GM18507 (cell line): ENCODE measurements around the gene LIN7B.

Experiments used
- DNase-seq: peaks from one replicate; pipeline ENCODE4 v3.0.0; 2011; ENCODE audit warnings: low read depth; ENCODE audit not compliant: insufficient read length; ENCODE audit errors: extremely low spot score
- FAIRE-seq: peaks from 2 replicates; lab custom pipeline; 2011; peaks lifted over from hg19 to GRCh38; lab: Jason Lieb, UNC

Gene LIN7B

DNA sequence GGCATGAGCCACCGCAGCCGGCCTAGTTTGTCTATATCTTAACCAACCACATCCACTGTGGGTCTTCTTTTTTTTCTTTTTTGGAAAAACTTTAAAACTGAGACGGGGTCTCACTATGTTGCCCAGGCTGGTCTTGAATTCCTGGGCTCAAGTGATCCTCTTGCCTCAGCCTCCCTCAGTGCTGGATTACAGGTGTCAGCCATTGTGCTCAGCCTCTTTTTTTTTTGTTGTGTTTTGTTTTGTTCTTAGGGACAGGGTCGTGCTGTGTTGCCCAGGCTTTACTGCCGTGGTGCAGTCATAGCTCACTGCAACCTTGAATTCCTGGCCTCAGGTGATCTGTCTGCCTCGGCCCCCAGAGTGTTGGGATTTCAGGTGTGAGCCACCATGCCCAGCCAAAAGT is 21.5 kb upstream of the LIN7B start:
- FAIRE-seq (no peak), DNase-seq (no peak)

DNA sequence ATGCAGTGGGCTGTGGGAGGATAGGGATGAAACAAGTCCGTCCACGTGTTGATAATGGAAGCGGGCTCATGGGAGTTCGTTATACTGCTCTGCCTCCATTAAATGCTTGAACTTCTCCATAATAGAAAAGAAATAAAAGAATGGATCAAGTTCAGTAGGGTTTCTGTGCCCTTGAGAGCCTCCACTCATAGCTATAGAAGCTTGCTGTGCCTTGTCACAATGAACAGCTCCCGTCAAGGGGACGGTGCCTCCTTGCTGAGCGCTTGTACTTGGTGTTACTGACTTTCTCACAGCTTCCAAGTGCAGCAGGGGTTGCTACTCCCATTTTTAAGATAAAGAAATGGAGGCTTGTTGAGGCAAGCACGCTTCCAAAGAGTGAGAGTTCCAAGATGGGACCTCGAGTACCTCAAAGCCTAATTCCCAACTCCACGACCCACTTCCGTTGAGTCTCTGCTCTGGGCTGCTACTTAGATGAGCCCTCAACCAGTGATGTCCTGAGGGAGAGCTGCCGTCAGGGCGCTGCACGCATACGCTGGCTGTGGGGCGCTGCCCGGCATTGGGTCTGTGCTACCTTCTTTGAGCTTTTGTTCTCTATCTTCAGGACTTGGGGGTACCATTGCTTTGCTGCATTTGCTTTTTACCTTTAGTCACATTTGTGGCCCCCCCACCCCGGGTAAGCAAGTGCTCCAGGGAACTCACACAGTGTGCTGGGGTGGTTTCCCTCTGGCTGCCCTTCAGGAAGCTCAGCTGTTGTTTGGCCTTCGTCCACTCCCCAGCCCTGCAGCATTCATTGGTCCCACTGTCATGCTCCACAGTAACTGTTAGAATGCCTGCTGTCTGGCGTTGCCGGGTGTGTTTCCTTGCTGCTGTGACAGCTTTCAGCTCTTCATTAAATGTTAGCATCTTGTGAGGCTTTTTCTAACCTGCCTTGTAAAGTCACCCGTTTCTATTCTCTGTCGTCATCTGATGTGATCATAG is 19.4 kb upstream of the LIN7B start:
- FAIRE-seq (no peak), DNase-seq (no peak)

DNA sequence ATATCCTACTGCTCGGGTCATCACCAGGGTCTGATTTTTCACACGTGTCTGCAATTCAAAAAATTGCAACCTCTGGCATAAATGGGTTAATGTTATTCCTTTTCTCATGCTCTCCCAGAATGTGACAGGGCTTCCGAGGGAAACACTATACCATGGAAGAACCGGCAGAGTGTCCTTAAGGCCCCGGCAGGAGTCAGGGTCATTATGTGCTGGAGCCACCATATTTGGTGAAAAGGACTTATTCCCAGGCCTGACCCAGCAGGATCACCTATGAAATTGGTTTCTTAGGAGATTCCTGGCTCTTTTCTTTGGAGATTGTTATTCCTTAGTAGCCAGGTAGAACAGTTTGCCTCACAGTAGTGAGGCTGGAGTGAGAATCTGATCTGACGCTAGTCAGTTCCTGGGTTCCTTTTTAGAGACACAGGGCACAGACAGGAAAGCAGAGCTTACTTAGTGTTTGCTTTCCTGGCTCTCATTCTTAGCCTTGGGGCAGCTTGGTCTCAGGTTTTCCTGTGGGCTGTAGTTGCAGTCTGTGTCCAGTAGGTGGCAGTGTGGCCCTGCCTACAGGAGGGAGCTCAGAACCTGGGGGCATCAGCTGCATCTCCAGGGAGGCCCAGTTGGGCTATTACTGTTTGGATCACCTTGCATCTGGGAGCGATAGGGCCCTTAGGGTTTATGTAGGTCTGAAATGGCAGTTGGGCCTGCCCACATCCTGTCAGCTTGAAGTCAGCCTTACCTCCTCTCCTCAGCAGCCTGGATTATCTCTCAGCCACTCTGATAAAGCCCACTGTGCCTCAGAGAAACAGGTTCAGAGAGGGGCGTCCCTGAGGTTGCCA is 16.5 kb upstream of the LIN7B start:
- DNase-seq, result peak; percentile 59
- FAIRE-seq, result peak; percentile 83

DNA sequence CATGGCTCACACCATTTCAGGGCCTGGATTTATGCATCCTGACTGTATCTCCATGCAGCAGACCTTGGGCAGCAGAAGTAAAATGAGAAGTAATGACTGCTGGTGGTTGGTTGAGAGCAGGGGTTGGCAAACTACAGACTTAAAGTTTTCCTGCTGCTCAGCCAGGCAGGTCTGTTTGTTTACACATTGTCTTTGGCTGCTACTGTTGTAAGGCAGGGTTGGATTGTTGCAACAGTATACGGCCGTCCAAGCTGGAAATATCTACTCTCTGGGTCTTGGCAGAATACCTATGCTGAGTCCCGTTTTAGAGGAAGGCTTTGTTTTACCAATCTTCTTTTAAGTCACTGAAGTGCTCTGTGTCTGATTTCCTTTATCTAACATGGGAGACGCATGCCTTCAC is 15.4 kb upstream of the LIN7B start:
- FAIRE-seq (no peak), DNase-seq (no peak)

DNA sequence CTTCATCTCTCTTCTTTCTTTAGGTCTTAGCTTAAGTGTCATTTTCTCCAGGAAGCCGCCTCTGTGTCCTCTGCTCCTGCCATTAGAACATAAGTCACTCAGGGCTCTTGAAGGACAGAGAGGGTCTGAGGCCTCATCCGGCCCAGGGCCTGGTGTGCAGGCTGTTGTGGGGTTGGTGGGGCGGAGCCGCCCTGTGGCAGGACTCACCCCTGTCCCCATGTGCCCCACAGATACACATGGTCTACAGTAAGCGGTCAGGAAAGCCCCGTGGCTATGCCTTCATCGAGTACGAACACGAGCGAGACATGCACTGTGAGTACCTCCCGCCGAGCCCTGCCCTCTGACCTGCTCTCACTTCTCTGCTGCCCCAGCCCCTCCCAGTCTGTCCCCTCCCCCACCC is 13.0 kb upstream of the LIN7B start:
- DNase-seq (no peak), FAIRE-seq (no peak)

DNA sequence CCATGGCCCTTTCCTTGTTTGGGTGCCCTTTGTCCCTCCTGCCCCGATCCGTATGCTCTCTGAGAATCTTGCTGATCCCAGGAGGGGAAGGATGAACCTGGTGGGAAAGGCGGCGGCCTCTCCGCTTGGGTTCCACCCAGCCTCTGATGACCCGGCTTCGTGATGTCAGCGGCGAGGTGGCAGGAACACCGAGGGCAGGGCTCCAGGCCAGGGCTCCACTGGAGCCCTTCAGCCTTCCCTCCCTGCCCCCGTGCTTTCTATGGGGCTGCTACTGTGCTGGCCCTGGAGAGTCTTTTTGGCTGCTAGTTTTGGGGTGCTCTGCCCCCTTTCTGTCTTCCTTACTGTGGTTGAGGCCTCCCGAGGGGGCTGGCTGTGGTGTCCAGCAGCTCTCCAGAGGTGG is 11.9 kb upstream of the LIN7B start:
- FAIRE-seq, result no peak
- DNase-seq, result no peak

DNA sequence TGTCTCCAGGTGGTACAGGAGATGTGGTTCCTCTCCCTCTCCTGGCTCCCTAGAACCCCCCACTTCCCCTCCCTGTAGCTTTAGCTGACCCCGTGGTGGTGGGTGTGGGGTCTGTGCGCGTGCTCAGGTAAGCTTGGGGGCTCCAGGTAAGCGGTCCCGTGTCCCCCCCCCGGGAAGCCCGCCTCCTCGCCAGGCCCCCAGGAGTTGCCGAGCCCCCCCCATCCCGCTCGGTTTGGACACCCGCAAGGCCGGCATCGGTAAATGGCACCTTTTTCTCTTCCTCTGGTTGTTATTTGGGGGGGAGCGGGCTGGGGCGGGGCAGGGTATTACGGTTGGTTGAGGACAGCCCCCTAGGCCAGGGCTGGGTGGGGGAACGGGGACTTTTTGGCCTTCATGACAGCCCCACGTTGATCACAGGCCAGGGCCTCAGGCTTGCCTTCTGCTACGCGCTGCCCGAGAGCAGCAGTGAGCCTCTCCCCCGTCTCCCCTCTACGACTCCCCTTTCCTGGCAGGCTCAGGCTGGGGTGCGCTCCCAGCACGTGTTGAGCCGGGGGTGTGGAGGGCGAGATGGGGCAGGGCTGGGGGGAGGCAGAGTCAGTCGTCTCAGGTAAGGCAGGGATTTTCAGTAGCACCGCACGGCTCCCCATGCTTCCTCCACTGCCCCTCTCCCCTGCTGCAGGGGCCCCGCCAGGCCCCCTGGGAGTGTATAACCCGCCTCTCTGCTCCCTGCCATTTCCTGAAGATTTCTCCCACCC is 10.7 kb upstream of the LIN7B start:
- DNase-seq, result no peak
- FAIRE-seq, result no peak

DNA sequence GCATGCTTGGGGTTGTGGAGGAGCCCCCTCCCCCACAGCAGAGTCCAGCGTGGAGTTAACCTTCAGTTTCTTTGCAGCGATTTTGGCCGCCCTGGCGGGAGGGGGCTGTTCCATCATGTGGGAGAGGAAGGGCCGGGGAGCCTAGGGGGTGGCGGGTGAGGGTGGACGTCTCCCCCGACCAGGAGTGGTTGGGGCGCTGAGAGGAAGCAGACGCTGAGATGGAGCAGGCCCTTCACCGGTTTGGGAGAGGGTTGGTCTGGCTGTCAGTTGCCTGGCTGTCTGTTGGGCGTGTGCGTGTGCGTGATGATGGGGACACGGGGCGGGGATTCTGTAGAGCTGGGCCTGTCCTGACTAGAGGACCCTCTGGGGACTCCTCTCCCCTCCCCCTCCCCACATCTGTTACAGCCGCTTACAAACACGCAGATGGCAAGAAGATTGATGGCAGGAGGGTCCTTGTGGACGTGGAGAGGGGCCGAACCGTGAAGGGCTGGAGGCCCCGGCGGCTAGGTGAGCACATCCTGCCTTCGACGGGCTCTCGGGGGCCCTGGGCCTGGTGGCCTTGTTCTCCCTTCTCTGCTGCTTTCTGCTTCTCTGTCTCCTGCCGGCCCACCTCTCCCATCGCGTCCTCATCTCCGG is 9.8 kb upstream of the LIN7B start:
- no peak for FAIRE-seq
- no peak for DNase-seq

DNA sequence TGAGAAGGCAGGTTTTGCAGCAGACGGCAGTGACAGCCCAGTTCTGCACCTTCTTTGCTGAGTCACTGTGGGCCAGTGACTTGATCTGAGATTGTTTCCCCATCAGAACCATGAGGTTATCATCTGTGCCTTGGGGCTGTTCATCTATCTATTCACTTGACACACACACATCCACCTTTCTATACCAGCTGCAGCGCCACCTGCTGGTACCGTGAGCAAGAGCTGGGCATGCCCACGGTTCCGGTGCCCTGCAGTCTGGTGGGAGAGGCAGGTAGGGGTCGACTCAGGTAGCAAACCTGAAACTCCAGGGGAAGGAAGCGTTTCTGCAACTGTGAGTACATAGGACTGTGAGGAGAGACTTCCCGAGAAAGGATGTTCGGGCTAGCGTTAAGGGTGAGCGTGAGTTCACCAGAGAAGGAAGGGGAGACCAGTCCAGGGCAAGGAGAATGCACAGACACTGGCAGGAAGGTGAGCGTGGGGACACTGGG is 7.5 kb upstream of the LIN7B start:
- DNase-seq (no peak), FAIRE-seq (peak; percentile 67)

DNA sequence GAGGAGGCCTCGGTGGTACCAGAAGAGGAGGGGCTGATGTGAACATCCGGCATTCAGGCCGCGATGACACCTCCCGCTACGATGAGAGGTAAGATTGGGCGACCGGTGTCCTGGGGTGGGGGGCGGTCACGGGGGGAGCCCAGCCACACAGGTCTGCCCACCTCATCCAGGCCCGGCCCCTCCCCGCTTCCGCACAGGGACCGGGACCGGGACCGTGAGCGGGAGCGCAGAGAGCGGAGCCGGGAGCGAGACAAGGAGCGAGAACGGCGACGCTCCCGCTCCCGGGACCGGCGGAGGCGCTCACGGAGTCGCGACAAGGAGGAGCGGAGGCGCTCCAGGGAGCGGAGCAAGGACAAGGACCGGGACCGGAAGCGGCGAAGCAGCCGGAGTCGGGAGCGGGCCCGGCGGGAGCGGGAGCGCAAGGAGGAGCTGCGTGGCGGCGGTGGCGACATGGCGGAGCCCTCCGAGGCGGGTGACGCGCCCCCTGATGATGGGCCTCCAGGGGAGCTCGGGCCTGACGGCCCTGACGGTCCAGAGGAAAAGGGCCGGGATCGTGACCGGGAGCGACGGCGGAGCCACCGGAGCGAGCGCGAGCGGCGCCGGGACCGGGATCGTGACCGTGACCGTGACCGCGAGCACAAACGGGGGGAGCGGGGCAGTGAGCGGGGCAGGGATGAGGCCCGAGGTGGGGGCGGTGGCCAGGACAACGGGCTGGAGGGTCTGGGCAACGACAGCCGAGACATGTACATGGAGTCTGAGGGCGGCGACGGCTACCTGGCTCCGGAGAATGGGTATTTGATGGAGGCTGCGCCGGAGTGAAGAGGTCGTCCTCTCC is 6.3 kb upstream of the LIN7B start:
- FAIRE-seq (no peak), DNase-seq (no peak)

DNA sequence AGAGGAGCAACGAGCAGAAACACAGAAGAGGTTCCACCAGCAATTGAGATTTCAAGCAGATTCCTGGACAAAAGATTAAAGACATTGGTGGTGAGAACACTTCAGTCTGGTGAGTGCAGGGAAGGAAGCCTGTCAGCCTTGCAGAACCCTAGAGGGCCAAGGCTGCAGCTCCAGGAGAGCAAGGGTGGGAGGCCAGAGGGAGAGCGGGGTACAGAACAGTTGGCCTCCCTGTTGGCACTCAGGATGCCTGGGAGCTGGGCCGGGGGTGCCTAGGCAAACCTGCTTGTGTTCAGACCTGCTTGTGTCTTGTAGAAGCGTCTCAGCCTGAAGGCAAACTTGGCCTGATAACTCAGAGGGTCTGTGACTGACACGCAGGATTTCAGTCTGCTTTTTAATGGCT is 5.1 kb upstream of the LIN7B start:
- no peak for DNase-seq
- no peak for FAIRE-seq

DNA sequence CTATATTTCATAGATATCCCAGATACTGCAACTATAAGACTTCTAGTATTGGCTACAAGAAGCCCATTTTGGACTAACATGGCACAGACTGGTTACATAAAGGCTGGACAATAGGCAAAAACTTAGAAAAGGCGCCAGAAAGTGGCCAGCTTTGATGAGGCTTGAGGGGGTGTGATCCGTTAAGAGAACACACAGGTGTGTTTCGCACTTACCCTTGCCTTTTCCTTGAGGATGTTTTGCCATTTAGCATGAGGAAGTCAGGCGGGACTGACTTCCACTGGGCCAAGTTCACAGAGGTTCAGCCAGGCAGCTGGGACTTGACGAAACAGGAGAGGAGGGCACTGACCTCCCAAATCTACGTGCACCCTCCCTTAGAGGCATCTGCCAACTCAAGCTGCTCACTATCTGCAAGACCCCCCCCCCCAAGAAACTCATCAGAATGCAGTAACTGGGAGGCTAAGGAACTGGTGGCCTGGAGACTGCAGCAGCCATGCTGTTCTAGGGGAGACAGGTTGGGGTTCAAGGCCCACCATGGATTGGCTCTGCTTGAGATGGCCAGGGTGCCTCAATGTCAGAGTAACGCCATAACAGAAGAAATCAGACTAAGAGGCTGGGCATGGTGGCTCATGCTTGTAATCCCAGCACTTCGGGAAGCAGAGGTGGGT is 4.5 kb upstream of the LIN7B start:
- FAIRE-seq (no peak), DNase-seq (no peak)

DNA sequence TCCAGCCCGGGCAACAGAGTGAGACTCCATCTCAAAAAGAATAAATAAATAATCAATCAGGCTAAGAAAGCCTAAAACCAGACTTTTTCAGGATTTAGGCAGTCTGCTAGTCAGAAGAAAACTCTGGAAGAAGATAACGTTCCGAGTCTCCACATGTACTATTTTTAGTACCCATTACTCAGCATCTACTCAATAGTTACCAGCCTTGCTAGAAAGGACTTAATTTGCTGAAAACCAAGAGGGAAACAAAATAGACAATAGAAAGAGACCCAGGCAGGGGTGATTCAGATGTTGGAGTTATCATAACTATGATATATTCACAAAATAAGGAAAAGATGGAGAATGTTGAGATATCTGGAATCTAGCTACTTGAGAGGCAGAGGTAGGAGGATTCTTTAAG is 3.6 kb upstream of the LIN7B start:
- DNase-seq (no peak), FAIRE-seq (no peak)

DNA sequence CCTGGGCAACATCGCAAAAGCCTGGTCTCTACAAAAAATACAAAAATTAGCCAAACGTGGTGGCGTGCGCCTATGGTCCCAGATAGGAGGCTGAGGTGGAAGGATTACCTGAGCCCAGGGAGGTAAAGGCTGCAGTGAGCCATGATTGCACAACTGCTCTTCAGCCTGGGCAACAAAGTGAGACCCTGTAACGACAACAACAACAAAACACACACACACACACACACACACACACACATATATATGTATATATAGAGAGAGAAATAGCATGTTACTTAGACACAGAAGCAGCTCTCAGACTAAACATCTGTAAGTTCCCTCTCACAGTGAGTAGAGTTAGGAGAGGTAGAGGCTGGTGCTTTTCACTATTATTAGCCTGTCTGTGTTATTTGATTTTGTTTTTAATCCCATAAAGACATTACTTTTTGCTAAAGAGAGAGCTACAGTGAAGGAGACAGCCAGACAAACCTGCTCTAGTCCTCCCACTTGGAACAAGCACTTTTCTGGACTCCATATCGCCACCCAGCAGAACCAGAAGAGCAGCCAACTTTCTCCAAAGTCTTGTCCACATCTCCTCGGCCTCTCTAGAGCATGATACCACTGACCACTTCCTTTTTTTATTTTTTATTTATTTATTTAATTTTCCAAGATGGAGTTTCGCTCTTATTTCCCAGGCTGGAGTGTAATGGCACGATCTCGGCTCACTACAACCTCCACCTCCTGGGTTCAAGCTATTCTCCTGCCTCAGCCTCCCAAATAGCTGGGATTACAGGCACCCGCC is 2.8 kb upstream of the LIN7B start:
- DNase-seq, result no peak
- FAIRE-seq, result no peak

DNA sequence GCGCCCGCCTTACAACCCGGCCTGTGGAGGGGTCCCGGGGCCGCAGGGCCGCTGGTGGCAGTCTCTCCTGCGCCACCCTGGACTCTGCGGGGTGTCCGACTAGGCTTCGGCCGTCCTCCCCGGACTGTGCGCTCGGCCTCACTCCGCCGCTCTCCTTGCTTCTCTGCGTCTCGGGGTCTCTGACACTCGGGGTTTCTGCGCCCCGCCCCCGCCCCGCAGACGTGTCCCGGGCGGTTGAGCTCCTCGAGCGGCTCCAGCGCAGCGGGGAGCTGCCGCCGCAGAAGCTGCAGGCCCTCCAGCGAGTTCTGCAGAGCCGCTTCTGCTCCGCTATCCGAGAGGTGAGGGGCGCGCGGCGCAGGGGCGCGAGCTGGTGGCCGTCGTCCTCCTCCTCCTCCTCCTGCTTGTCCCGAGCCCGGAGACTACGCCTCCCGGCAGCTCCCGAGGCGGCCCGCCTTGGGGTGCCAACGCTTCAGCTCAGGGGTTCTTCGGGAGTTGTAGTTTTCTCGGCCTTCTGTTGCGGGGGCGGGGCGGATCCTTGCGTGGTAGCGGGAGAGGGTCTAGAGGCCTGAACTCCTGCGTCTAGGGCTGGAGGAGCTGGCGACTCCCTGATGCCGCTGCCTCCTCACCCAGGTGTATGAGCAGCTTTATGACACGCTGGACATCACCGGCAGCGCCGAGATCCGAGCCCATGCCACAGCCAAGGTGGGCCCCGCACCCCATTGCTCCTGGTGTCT is 627 bp downstream of the LIN7B start:
- FAIRE-seq, result no peak
- no peak for DNase-seq

DNA sequence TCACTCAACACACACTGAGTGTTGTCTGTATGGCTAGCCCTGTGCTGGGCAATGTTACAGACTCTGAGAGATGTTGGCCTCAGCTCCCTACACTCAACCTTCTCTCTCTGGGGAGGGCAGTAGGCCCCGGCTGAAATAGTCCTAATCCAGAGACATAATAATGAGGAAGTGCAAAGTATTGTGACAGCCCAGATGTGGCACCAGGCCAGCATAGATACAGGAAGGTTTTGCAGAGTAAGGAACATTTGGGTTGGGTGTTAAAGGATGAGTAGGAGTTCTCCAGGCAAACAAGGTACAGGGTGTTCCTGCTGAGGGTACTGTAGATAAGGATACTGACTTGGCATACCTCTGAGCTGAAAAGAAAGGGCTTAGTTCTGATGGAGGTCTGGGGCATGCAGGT is 2.4 kb downstream of the LIN7B start:
- DNase-seq (no peak), FAIRE-seq (no peak)
